HEK293 (cell line): Measurements from ENCODE around the gene GMEB2.

ENCODE experiments used
- CTCF ChIP-seq: fragments of 450-650 bp; formaldehyde crosslinking; IDR thresholded peaks from 2 replicates; pipeline ENCODE4 v1.5.1; 2016; ENCODE audit warnings: missing biosample characterization, missing genetic modification characterization
- ZBTB11 ChIP-seq: fragments of 450-650 bp; formaldehyde crosslinking; conservative IDR thresholded peaks from 2 replicates; pipeline ENCODE4 v1.5.1; 2016; ENCODE audit warnings: low read depth, missing biosample characterization, missing genetic modification characterization
- ZNF146 ChIP-seq: fragments of 450-650 bp; formaldehyde crosslinking; IDR thresholded peaks from 2 replicates; pipeline ENCODE4 v1.5.1; 2016; ENCODE audit warnings: missing biosample characterization, missing genetic modification characterization
- ZNF274 ChIP-seq, 2 experiments: fragments of 200-500 bp in 1 of 2; fragments of 450-650 bp in 1 of 2; sonication (Bioruptor generic) in 1 of 2; formaldehyde crosslinking in 1 of 2; IDR thresholded peaks; 2 replicates each; pipeline versions ENCODE4 v1.5.1 to v1.6.1; 2014 to 2016; ENCODE audit warnings: borderline replicate concordance in 1 of 2, inconsistent platforms in 1 of 2, low read length in 1 of 2, missing biosample characterization in 1 of 2, missing genetic modification characterization in 1 of 2
- ZNF311 ChIP-seq: fragments of 450-650 bp; formaldehyde crosslinking; IDR thresholded peaks from 2 replicates; pipeline ENCODE4 v1.5.1; 2017; ENCODE audit warnings: missing biosample characterization, missing genetic modification characterization, borderline replicate concordance
- ZNF37A ChIP-seq: fragments of 450-650 bp; IDR thresholded peaks from 2 replicates; pipeline ENCODE4 v1.5.1; 2018; ENCODE audit warnings: missing biosample characterization, missing genetic modification characterization

GRCh38 chr20:63565021-63565698 lies 61.7 kb downstream of the GMEB2 start:
- TF ChIP-seq ZNF311 (tag by site-specific recombination) (no peak), ZNF37A (tag by site-specific recombination) (no peak), ZBTB11 (tag by site-specific recombination) (no peak), ZNF274 (IDR thresholded peaks at IDR 0.05; ENCODE audit: low read length) (no peak), ZNF274 (tag by site-specific recombination; IDR thresholded peaks at IDR 0.05; ENCODE audit: borderline replicate concordance) (no peak), ZNF146 (no peak), CTCF (tag by site-specific recombination) (no peak)
